PC-3 (cell line): ENCODE measurements around the gene WDR45B.

ENCODE experiments used
- EZH2 ChIP-seq: fragments of 300-600 bp; sonication (generic); IDR thresholded peaks from one replicate; pipeline ENCODE4 v1.6.1; 2017; ENCODE audit warnings: antibody characterized with exemption, mild to moderate bottlenecking, low read length; ENCODE audit not compliant: unreplicated experiment
- EZH2phosphoT487 ChIP-seq: fragments of 300-600 bp; sonication (generic); IDR thresholded peaks from 2 replicates; pipeline ENCODE4 v1.6.1; 2018; ENCODE audit warnings: mild to moderate bottlenecking, antibody characterized with exemption, low read length, borderline replicate concordance
- TF ChIP-seq, protein P1 (sequence below): fragments of 300-600 bp; sonication (generic); conservative IDR thresholded peaks from 2 replicates; pipeline ENCODE4 v1.5.1; 2017; ENCODE audit warnings: antibody characterized with exemption, low read depth, mild to moderate bottlenecking, low read length

DNA sequence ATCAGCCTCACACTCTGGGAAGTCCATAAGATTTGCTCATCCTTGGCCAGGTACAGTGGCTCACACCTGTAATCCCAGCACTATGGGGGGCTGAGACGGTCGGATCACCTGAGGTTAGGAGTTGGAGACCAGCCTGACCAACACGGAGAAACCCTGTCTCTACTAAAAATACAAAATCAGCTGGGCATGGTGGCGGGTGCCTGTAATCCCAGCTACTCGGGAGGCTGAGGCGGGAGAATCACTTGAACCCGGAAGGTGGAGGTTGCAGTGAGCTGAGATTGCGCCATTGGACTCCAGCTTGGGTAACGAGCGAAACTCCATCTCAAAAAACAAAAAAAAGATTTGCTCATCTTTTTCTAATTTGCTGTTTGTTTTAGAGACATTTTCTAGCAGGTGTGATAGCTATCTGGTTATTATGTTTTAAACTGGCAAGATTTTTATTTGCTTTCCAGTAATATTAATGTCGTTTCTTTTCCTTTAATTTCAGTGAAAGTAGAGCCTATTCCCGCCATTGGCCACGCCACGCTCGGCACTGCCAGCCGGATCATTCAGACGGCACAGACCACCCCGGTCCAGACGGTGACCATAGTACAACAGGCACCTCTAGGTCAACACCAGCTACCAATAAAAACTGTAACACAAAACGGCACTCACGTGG is 61.5 kb downstream of the WDR45B start:
- TF ChIP-seq, protein P1, sequence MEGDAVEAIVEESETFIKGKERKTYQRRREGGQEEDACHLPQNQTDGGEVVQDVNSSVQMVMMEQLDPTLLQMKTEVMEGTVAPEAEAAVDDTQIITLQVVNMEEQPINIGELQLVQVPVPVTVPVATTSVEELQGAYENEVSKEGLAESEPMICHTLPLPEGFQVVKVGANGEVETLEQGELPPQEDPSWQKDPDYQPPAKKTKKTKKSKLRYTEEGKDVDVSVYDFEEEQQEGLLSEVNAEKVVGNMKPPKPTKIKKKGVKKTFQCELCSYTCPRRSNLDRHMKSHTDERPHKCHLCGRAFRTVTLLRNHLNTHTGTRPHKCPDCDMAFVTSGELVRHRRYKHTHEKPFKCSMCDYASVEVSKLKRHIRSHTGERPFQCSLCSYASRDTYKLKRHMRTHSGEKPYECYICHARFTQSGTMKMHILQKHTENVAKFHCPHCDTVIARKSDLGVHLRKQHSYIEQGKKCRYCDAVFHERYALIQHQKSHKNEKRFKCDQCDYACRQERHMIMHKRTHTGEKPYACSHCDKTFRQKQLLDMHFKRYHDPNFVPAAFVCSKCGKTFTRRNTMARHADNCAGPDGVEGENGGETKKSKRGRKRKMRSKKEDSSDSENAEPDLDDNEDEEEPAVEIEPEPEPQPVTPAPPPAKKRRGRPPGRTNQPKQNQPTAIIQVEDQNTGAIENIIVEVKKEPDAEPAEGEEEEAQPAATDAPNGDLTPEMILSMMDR = no peak
- TF ChIP-seq EZH2phosphoT487 = no peak
- TF ChIP-seq EZH2 = no peak
